Liver (tissue), 9 donors: ENCODE measurements around the gene DNAI1. TPM values are rescaled to one million over a fixed set of nuclear protein-coding genes. Genes with fewer than 3 reads are reported as not detected.

Source experiments
- DNase-seq: peaks from one replicate; pipeline ENCODE4 v3.0.0-alpha.2; 2017; ENCODE audit warnings: low spot score
- H3K27ac ChIP-seq, 2 donors: one replicate each; pipeline ENCODE4 v1.7.0; 2013; ENCODE audit warnings: inconsistent platforms in 2 of 2, low read length in 2 of 2, control low read depth in 1 of 2, low read depth in 1 of 2, mild to moderate bottlenecking in 1 of 2
- H3K27me3 ChIP-seq, 4 donors: one replicate each; pipeline versions ENCODE4 v1.6.1 to v1.7.0; 2013; ENCODE audit warnings: low read length in 3 of 4, inconsistent platforms in 1 of 4, mild to moderate bottlenecking in 1 of 4, moderate library complexity in 1 of 4; ENCODE audit not compliant: control insufficient read depth in 4 of 4, insufficient read depth in 4 of 4
- H3K36me3 ChIP-seq, 4 donors: one replicate each; pipeline versions ENCODE4 v1.6.1 to v1.7.0; 2013; ENCODE audit warnings: low read length in 3 of 4, mild to moderate bottlenecking in 3 of 4, low read depth in 1 of 4, moderate library complexity in 1 of 4; ENCODE audit not compliant: control insufficient read depth in 4 of 4, insufficient read depth in 3 of 4
- H3K4me1 ChIP-seq, 4 donors: one replicate each; pipeline versions ENCODE4 v1.6.1 to v1.7.0; 2013; ENCODE audit warnings: low read length in 3 of 4, mild to moderate bottlenecking in 3 of 4, moderate library complexity in 1 of 4; ENCODE audit not compliant: control insufficient read depth in 4 of 4, insufficient read depth in 4 of 4
- H3K4me3 ChIP-seq, 3 donors: one replicate each; pipeline versions ENCODE4 v1.6.1 to v1.7.0; 2013; ENCODE audit warnings: low read length in 3 of 3, control low read depth in 1 of 3, low read depth in 1 of 3, mild to moderate bottlenecking in 1 of 3
- H3K9ac ChIP-seq, 2 donors: one replicate each; pipeline ENCODE4 v1.7.0; 2013; ENCODE audit warnings: low read length in 2 of 2, mild to moderate bottlenecking in 2 of 2, moderate library complexity in 2 of 2, control low read depth in 1 of 2, low read depth in 1 of 2
- H3K9me3 ChIP-seq, 4 donors: one replicate each; pipeline versions ENCODE4 v1.6.1 to v1.7.0; 2013; ENCODE audit warnings: low read length in 3 of 4; ENCODE audit not compliant: control insufficient read depth in 4 of 4
- CTCF ChIP-seq: fragments of 150-350 bp; IDR thresholded peaks from 2 replicates; pipeline ENCODE4 v1.5.1; 2017; ENCODE audit warnings: improper control_type of control experiment, low read depth, low read length; ENCODE audit not compliant: missing input control
- FOXA1 ChIP-seq: IDR thresholded peaks from 2 replicates; pipeline ENCODE4 v1.6.1; 2016; ENCODE audit warnings: antibody characterized with exemption
- HNF4A ChIP-seq, 2 donors: conservative IDR thresholded peaks; 2 replicates each; pipeline ENCODE4 v1.6.1; 2016; ENCODE audit warnings: antibody characterized with exemption in 2 of 2, mild to moderate bottlenecking in 2 of 2
- HNF4G ChIP-seq: IDR thresholded peaks from 2 replicates; pipeline ENCODE4 v1.6.1; 2016; ENCODE audit warnings: antibody characterized with exemption
- JUND ChIP-seq, 2 donors: IDR thresholded peaks; 2 replicates each; pipeline ENCODE4 v1.6.1; 2016; ENCODE audit warnings: antibody characterized with exemption in 2 of 2
- NR2F2 ChIP-seq: IDR thresholded peaks from 2 replicates; pipeline ENCODE4 v1.6.1; 2016; ENCODE audit warnings: antibody characterized with exemption
- RAD21 ChIP-seq, 2 donors: IDR thresholded peaks; 2 replicates each; pipeline ENCODE4 v1.6.1; 2016; ENCODE audit warnings: antibody characterized with exemption in 2 of 2, mild to moderate bottlenecking in 2 of 2
- SP1 ChIP-seq: IDR thresholded peaks from 2 replicates; pipeline ENCODE4 v1.6.1; 2018; ENCODE audit warnings: antibody characterized with exemption, mild to moderate bottlenecking
- YY1 ChIP-seq: IDR thresholded peaks from 2 replicates; pipeline ENCODE4 v1.6.1; 2016; ENCODE audit warnings: antibody characterized with exemption, mild to moderate bottlenecking
- WGBS: extraction: QIAGEN DNeasy Blood & Tissue Kit; methylation state at CpG from one replicate; pipeline ENCODE4 v1.1.7; 2013; 5-methylcytosine and 5-hydroxymethylcytosine counted together
- polyA plus RNA-seq, 2 donors: library from polyadenylated mRNA; stranded (reverse) in 1 of 2; unstranded in 1 of 2; fragments of 200-250 nt in 1 of 2; fragments of >200 nt in 1 of 2; fragmentation: Nextera tagmentation in 1 of 2; extraction: Ambion mirVana in 1 of 2; gene quantifications; one replicate each; pipeline versions ENCODE4 v1.2.1 to v1.2.3, GENCODE V29; 2013 to 2015
- total RNA-seq, 2 donors: library from RNA; depleted of rRNA; stranded (reverse); fragments of >200 nt; gene quantifications; one replicate each; pipeline ENCODE4 v1.2.3, GENCODE V29; 2014
- TF ChIP-seq, protein P1 (sequence below): IDR thresholded peaks from 2 replicates; pipeline ENCODE4 v1.6.1; 2016; ENCODE audit warnings: antibody characterized with exemption
- TF ChIP-seq, protein P2 (sequence below): IDR thresholded peaks from 2 replicates; pipeline ENCODE4 v1.6.1; 2016; ENCODE audit warnings: antibody characterized with exemption, mild to moderate bottlenecking
- TF ChIP-seq, protein P3 (sequence below): IDR thresholded peaks from 2 replicates; pipeline ENCODE4 v1.6.1; 2016; ENCODE audit warnings: antibody characterized with exemption
- donor health status: healthy.
- donor health status: healthy.
- donor health status: healthy.
- donor health status: healthy.
- donor health status: healthy.

Gene DNAI1
- total and polyA plus RNA-seq, 4 donors, result not detected

GRCh38 chr9:34499076-34499475, 40.5 kb downstream of the DNAI1 start:
- WGBS, result 78% methylated on average over 2 of the region's 2 CpGs
- DNase-seq, result no peak
- TF ChIP-seq HNF4G, result no peak
- TF ChIP-seq HNF4A (conservative IDR thresholded peaks at IDR 0.05), result no peak
- TF ChIP-seq FOXA1, result no peak
- TF ChIP-seq, protein P1, sequence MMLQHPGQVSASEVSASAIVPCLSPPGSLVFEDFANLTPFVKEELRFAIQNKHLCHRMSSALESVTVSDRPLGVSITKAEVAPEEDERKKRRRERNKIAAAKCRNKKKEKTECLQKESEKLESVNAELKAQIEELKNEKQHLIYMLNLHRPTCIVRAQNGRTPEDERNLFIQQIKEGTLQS, result no peak
- TF ChIP-seq RAD21 (IDR thresholded peaks at IDR 0.05), result no peak
- Histone ChIP-seq H3K27ac (no peak overlapping the region), H3K36me3 (no peaks in the 10 kb centered on the region), H3K4me1 (peaks cover 0 to 9% (median 4%) of the 10 kb centered on the region in 4 donors), H3K9ac (no peak overlapping the region), H3K4me3 (no peak overlapping the region), H3K9me3 (no peaks in the 10 kb centered on the region), H3K27me3 (no peaks in the 10 kb centered on the region)

DNA sequence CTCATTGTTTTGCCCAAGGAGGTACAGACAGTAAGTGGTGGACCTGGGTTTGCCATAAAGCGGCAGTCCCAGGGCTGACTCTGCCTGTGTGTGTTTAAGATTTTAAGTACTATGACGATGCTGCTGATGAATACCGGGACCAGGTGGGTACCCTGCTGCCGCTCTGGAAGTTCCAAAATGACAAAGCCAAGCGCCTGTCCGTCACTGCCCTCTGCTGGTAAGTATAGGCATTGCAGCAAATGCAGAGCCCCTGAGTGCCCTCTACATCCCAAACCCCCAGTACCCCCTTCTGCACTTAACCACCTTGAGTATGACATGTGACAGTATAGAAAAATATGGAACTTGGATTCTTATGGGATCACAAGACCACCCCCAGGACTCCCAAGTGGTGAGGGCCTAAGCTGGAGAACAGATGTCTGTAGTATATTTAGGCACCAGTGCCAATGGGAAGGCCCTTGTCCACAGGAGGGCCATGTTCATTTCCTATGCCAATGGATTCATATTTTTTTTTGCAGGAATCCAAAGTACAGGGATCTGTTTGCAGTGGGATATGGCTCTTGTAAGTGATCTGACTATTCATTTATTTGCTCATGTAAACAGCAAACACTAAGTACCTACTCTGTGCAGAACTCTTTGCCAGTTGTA, 42.1 kb downstream of the DNAI1 start:
- TF ChIP-seq, protein P1, result no peak
- TF ChIP-seq YY1 (no peak), CTCF (peak; percentile 95), JUND (IDR thresholded peaks at IDR 0.05) (no peak), RAD21 (IDR thresholded peaks at IDR 0.05) (peak; percentile 92 to 96), NR2F2 (no peak), SP1 (no peak)
- TF ChIP-seq, protein P2, sequence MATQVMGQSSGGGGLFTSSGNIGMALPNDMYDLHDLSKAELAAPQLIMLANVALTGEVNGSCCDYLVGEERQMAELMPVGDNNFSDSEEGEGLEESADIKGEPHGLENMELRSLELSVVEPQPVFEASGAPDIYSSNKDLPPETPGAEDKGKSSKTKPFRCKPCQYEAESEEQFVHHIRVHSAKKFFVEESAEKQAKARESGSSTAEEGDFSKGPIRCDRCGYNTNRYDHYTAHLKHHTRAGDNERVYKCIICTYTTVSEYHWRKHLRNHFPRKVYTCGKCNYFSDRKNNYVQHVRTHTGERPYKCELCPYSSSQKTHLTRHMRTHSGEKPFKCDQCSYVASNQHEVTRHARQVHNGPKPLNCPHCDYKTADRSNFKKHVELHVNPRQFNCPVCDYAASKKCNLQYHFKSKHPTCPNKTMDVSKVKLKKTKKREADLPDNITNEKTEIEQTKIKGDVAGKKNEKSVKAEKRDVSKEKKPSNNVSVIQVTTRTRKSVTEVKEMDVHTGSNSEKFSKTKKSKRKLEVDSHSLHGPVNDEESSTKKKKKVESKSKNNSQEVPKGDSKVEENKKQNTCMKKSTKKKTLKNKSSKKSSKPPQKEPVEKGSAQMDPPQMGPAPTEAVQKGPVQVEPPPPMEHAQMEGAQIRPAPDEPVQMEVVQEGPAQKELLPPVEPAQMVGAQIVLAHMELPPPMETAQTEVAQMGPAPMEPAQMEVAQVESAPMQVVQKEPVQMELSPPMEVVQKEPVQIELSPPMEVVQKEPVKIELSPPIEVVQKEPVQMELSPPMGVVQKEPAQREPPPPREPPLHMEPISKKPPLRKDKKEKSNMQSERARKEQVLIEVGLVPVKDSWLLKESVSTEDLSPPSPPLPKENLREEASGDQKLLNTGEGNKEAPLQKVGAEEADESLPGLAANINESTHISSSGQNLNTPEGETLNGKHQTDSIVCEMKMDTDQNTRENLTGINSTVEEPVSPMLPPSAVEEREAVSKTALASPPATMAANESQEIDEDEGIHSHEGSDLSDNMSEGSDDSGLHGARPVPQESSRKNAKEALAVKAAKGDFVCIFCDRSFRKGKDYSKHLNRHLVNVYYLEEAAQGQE, result peak; percentile 42
- Histone ChIP-seq H3K27me3 (no peaks in the 10 kb centered on the region), H3K36me3 (no peaks in the 10 kb centered on the region), H3K9me3 (no peaks in the 10 kb centered on the region), H3K4me1 (peaks cover 0 to 9% (median 4%) of the 10 kb centered on the region in 4 donors), H3K4me3 (no peak overlapping the region), H3K9ac (no peak overlapping the region), H3K27ac (no peak overlapping the region)
- 1% methylated on average over 6 of the region's 6 CpGs for WGBS
- DNase-seq, result peak; percentile 76

DNA sequence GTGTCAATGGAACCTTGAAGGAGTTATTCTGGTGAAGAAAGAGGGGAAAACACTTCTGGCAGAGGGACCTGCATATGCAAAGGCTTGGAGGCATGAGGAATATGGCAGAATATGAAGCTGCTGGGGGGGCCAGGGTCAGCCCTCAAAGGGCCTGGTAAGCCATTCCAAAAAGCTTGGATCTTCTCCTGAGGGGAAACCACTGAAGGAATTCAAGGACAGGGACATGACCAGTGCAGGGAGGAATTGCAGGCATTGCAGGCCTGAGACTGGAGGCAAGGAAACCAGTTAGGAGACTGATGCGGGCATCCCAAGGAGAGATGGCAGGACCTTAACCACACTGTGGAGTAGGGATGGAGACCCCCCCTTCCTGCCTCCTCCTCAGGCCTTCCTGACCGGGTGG, 42.8 kb downstream of the DNAI1 start:
- Histone ChIP-seq H3K9ac (no peak overlapping the region), H3K9me3 (no peaks in the 10 kb centered on the region), H3K27ac (no peak overlapping the region), H3K27me3 (no peaks in the 10 kb centered on the region), H3K4me3 (no peak overlapping the region), H3K4me1 (peaks cover 0 to 9% (median 4%) of the 10 kb centered on the region in 4 donors), H3K36me3 (no peaks in the 10 kb centered on the region)
- DNase-seq, result no peak
- 87% methylated on average over 2 of the region's 2 CpGs for WGBS
- TF ChIP-seq, protein P3, sequence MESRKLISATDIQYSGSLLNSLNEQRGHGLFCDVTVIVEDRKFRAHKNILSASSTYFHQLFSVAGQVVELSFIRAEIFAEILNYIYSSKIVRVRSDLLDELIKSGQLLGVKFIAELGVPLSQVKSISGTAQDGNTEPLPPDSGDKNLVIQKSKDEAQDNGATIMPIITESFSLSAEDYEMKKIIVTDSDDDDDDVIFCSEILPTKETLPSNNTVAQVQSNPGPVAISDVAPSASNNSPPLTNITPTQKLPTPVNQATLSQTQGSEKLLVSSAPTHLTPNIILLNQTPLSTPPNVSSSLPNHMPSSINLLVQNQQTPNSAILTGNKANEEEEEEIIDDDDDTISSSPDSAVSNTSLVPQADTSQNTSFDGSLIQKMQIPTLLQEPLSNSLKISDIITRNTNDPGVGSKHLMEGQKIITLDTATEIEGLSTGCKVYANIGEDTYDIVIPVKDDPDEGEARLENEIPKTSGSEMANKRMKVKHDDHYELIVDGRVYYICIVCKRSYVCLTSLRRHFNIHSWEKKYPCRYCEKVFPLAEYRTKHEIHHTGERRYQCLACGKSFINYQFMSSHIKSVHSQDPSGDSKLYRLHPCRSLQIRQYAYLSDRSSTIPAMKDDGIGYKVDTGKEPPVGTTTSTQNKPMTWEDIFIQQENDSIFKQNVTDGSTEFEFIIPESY, result no peak
- TF ChIP-seq, protein P2, result no peak
- TF ChIP-seq SP1 (no peak), JUND (IDR thresholded peaks at IDR 0.05) (no peak), CTCF (no peak)
